HAP-1 (cell line): Measurements from ENCODE around the gene MAN1A1.

Source experiments
- DNase-seq, 2 experiments: peaks; one replicate each; pipeline ENCODE4 v3.0.0-alpha.2; 2016 to 2020; ENCODE audit warnings: low spot score in 2 of 2
- H3K27me3 ChIP-seq: fragments of 250-450 bp; sonication (Bioruptor Pico); 2 replicates; pipeline ENCODE4 v1.5.1; 2020; ENCODE audit warnings: low read depth, mild to moderate bottlenecking, moderate library complexity
- H3K36me3 ChIP-seq: fragments of 250-450 bp; sonication (Bioruptor Pico); replicated peaks from 2 replicates; pipeline ENCODE4 v1.5.1; 2020; ENCODE audit warnings: mild to moderate bottlenecking
- H3K4me1 ChIP-seq: fragments of 250-450 bp; sonication (Bioruptor Pico); 2 replicates; pipeline ENCODE4 v1.5.1; 2020; ENCODE audit warnings: mild to moderate bottlenecking
- H3K4me3 ChIP-seq: fragments of 250-450 bp; sonication (Bioruptor Pico); 2 replicates; pipeline ENCODE4 v1.5.1; 2020; ENCODE audit warnings: mild to moderate bottlenecking, moderate library complexity
- H3K9me3 ChIP-seq: fragments of 250-450 bp; sonication (Bioruptor Pico); 2 replicates; pipeline ENCODE4 v1.5.1; 2020; ENCODE audit warnings: mild to moderate bottlenecking, moderate library complexity
- in situ Hi-C: fragments of 300-500 bp; cut with MboI; formaldehyde crosslinking; loops from 3 replicates; pipeline ENCODE4 v1.14.3; 2020; ENCODE audit warnings: low sequenced_read_pairs, inconsistent platforms, mixed read lengths

MAN1A1 gene

DNA sequence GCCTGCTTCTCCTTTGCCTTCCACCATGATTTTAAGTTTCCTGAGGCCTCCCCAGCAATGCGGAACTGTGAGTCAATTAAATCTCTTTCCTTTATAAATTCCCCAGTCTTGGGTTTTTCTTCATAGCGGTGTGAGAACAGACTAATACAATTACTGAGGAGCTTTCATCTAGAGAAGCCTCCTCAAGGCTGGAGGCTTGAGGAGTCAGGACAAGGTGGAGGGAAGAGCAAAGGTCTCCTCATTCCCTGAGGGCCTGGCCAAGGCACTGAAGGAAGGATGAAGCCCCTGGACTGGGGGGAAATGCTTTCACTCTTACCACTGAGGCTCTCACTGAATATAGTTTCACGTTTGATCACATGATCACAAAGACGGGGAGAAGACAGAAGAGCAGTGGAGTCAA is 118.2 kb downstream of the MAN1A1 start:
- no peak for DNase-seq
- Histone ChIP-seq H3K4me1 (no peaks in the 10 kb centered on the region), H3K36me3 (no peaks in the 10 kb centered on the region), H3K27me3 (no peaks in the 10 kb centered on the region), H3K4me3 (no peak overlapping the region), H3K9me3 (no peaks in the 10 kb centered on the region)
- in situ Hi-C loops: no loop called here

DNA sequence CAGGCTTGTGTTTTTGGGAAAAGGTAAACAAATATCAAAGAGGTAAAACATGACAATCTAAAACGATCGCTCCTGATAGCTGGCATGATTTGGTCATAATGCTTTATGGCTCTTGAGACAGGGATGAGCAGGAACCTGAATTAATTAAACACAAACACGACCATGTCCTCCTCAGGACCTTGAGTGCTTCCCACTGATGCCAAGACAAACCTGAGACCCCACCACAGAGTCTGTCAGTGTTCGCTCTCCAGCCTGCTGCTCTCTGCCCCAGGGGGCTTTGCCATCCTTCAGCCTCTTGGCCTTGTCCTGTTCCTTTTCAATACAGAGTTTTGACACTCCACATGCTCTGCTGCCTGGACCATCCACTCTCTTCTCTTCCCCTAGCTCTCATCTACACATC is 119.4 kb downstream of the MAN1A1 start:
- in situ Hi-C loops: no loop called here
- Histone ChIP-seq H3K9me3 (no peaks in the 10 kb centered on the region), H3K4me1 (no peaks in the 10 kb centered on the region), H3K36me3 (no peaks in the 10 kb centered on the region), H3K27me3 (no peaks in the 10 kb centered on the region), H3K4me3 (no peak overlapping the region)
- DNase-seq: no peak

DNA sequence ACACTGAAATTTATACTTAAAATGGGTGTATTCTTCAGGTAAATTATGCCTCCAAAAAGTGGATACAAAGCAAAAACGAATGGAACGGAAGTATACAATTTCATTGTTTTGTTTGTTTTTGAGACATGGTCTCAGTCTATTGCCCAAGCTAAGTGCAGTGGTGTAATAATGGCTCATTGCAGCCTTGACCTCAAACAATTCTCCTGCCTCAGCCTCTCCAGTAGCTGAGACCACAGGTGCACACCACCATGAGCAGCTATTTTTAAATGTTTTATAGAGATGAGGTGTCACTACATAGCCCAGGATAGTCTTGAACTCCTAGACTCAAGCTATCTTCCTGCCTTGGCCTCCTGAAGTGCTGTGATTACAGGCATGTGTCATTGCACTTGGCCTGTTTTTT is 122.2 kb downstream of the MAN1A1 start:
- Histone ChIP-seq H3K27me3 (no peaks in the 10 kb centered on the region), H3K9me3 (no peaks in the 10 kb centered on the region), H3K36me3 (no peaks in the 10 kb centered on the region), H3K4me3 (no peak overlapping the region), H3K4me1 (no peaks in the 10 kb centered on the region)
- in situ Hi-C loops: no loop called here
- no peak for DNase-seq

DNA sequence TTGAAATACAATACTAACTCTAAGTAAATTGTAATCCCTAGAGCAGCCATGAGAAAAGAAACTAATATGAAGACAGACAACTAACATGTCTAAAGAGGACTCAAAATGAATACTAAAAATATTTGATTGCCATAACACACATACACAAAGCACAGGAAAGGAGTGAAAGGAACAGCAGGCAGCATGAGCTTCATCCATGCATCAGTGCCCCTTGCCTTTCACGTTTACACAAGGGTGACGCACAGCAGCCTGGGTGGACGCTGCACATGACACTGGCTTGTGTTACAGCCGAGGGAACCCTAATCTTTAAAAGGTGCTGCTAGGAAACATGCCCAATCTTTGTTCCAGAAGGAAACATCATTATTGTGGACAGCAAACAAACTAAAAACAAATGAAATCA is 123.5 kb downstream of the MAN1A1 start:
- Histone ChIP-seq H3K9me3 (no peaks in the 10 kb centered on the region), H3K4me3 (no peak overlapping the region), H3K36me3 (no peaks in the 10 kb centered on the region), H3K27me3 (no peaks in the 10 kb centered on the region), H3K4me1 (no peaks in the 10 kb centered on the region)
- DNase-seq: no peak
- in situ Hi-C loops: no loop called here

DNA sequence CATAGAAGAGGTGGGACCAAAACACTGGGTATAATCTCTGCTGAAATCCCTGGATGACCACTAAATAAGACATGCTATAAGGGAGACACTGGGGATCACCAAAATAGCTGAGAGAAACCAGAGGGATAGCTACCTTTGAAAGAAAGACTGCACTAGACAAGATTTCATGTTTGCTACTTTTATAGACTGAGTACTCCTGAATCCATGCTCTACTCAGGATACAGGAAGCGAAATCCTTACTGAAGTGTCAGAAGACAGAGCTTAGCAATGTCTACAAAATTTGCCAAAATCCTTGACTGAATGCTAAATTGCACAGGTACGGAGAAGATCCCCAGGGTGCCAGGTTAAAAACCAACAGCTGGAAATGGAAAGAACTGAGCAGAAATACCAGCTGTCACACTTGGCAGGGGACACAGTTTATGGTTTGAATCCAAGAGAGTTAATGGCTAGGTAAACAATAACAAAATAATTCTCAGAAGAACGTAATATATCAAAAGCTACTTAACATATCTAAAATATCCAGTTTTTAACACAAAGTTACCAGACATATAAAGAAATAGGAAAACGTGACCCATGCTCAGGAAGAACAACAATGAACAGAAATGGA is 125.4 kb downstream of the MAN1A1 start:
- in situ Hi-C loops: no loop called here
- Histone ChIP-seq H3K36me3 (no peaks in the 10 kb centered on the region), H3K4me1 (no peaks in the 10 kb centered on the region)

DNA sequence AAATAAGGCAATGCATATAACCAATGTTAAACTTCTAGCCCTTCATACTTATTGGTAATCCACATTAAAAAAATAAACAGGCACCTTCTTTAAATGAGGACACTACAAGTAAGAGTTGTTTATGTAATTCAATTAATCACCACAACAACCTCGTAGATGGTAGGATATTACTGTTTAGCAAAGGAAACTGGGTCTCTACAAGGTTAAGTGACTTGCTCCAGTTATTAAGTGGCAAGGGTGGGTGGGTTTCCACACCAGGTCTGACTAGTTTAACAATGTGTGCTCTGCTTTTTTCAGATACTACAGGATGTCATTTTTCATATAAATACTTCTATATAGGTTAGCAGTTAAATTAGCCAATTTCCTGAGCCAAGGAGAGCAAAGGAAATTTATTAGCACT is 129.1 kb downstream of the MAN1A1 start:
- no peak overlapping the region for H3K4me3 ChIP-seq
- H3K27me3 ChIP-seq: no peaks in the 10 kb centered on the region
- H3K4me1 ChIP-seq: no peaks in the 10 kb centered on the region
- no peaks in the 10 kb centered on the region for H3K9me3 ChIP-seq
- in situ Hi-C loops: no loop called here
- no peaks in the 10 kb centered on the region for H3K36me3 ChIP-seq
- no peak for DNase-seq

More for the DNA sequence above, 125.4 kb downstream of the MAN1A1 start:
- Histone ChIP-seq H3K9me3 (no peaks in the 10 kb centered on the region), H3K27me3 (no peaks in the 10 kb centered on the region), H3K4me3 (no peak overlapping the region)
- DNase-seq: no peak

DNA sequence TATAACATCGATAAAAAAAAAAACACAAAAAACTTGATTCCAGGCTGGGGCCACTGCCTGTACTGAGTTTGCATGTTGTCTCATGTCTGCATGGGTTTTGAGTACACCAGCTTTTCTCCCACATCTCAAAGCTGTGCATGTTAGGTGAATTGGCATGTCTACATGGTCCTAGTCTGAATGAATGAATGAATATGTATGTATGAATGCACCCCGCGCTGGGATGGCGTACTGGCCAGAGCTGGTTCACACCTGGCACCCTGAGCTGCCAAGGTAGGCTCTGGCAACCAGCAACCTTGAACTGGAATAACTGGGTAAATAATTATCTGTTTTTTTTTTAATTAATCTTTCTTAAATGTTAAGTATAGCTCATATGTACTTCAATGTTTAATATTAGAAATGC is 131.0 kb downstream of the MAN1A1 start:
- no peaks in the 10 kb centered on the region for H3K9me3 ChIP-seq
- H3K36me3 ChIP-seq: no peaks in the 10 kb centered on the region
- DNase-seq: no peak
- in situ Hi-C loops: no loop called here
- H3K4me3 ChIP-seq: no peak overlapping the region
- no peaks in the 10 kb centered on the region for H3K27me3 ChIP-seq
- no peaks in the 10 kb centered on the region for H3K4me1 ChIP-seq

DNA sequence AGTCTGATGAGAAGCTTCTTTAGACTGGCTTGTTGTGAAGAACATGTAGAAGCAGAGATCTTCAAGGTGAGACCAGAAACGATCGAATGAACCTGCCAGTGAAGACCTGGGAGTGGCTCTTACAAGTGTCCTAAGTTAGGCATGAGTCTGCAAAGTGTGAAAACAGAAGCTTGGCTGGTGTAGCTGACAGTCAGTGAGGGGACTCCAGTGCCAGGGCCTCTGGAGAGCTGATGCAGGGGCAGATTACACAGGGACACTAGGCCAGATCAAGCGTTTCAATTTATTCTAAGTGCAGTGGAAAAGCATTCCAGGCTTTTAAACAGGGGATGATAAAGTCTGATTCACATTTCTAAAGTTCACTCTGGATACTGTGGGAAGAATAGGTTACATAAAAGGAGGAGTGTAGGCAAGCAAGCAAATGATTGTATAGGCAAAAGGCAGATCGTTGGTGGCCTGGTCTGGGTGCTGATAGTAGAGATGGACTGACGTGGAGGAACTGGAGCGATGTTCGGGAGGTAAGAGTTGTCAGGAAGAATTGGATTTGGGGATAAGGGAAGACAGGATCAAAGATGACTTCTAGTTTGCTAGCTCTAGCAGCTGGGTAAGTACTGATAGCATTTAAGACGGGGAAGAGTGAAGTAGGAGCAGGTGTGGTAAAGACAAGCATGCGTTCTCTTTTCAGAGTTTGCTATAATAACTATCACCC is 133.5 kb downstream of the MAN1A1 start:
- in situ Hi-C loops: no loop called here
- Histone ChIP-seq H3K27me3 (no peaks in the 10 kb centered on the region), H3K36me3 (no peaks in the 10 kb centered on the region), H3K9me3 (no peaks in the 10 kb centered on the region), H3K4me1 (no peaks in the 10 kb centered on the region), H3K4me3 (no peak overlapping the region)
- DNase-seq: no peak

DNA sequence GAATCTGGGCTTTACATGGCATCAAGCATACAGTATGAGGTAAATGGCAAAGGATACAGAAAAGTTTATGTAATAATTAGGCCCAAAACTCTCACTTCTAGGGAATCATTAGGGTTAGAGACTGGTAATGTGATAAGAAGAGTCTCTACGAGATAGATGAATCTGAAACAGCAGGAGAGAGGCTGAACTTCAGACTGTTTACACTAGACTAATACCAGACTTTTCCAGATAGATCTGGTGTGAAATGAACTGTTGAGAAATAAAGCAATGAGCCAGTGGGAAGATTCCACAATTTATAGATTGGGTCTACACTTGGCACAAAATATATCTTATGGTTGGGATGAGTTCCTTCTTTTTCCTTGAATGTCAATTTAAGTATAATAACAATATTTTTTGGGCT is 134.3 kb downstream of the MAN1A1 start:
- Histone ChIP-seq H3K27me3 (no peaks in the 10 kb centered on the region), H3K4me1 (no peaks in the 10 kb centered on the region), H3K36me3 (no peaks in the 10 kb centered on the region), H3K9me3 (no peaks in the 10 kb centered on the region), H3K4me3 (no peak overlapping the region)
- in situ Hi-C loops: no loop called here
- no peak for DNase-seq

DNA sequence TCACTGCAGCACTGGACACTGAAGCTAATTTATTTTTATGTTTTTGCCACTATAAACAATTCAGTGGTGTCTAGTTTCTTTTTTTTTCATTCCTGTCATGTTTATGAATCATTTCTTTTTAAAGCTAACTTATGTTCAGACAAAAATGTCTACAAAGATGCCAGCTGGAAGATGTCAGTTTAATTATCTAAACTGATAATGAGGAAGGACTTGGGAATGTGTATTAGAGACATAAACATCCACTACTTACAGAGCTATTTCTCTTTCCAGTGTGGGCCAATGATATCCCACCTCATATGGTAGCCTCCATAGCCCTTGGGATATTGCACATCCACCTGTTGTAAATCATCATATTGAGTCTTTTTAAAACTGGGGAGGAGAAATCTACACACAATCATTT is 139.0 kb downstream of the MAN1A1 start:
- Histone ChIP-seq H3K27me3 (no peaks in the 10 kb centered on the region), H3K4me1 (no peaks in the 10 kb centered on the region), H3K36me3 (no peaks in the 10 kb centered on the region), H3K9me3 (no peaks in the 10 kb centered on the region), H3K4me3 (no peak overlapping the region)
- DNase-seq: no peak
- in situ Hi-C loops: no loop called here

DNA sequence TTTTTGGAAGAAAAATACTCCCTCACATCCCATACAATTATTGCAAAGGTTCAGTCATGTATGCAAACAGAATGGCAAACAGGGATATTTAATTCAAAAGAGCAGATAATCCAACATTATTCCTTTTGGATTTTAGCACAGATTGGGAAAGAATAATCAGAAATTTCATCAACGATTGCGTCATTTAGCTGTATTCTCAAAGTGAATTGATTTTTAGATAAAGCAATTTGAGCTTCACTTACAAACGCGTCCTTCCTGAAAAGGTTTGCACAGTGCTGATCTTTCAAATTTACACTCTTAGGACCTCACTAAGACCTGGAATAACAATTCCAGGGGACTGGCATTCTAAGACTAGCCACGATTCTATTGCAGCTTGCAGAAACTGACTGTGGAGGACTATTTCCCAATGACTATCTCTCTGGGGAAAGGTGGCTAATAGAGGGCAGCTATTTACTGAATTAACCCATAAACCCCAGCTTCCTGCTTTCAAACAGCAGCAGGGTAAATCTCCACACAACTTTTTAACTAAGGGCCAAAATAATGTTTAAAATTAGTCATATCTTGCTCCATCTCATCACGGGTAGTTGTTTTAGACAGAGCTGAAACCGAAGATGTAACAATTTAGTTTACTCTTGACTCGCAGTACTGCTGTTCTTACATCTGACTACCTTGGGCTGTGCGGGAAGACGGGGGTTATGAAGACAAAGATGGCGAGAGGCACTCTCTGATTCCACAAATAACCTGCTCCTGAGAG is 139.9 kb downstream of the MAN1A1 start:
- no peaks in the 10 kb centered on the region for H3K4me1 ChIP-seq
- no peaks in the 10 kb centered on the region for H3K27me3 ChIP-seq
- H3K36me3 ChIP-seq: no peaks in the 10 kb centered on the region
- in situ Hi-C loops: no loop called here
- H3K9me3 ChIP-seq: no peaks in the 10 kb centered on the region
- no peak for DNase-seq
- no peak overlapping the region for H3K4me3 ChIP-seq

DNA sequence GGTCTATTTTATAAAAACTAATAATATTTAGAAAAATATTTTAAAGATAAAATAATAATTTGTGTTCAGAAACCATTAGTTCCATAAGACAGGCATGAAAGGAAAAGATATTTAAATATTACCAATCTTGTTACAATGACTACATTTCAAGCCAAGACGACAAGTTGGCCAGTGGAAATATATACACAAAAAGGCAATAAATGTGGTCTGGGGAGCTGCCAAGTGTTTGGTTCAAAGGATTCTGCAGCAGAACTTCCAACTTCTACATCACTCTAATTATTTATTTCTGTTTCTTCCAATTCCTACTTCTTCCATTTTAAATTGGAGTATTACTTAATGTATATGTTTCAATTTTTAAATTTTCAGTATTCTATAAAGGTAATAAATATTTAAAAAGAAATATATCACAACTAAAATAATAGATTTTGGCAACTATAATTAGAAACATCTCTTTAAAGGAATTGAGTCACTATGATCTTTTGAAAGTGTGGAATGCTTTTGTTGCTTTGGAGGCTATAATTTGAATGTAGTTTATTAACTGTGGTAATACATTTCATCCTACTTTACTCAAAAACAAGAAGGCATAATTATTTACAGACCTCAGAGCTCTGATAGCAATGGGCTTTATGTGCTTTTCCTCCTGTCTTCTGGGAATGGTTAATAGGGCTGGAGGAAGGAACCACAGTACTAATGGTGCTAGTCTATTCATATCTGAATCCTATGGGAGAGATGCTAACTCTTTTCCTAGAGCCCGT is 141.4 kb downstream of the MAN1A1 start:
- in situ Hi-C loops: no loop called here
- Histone ChIP-seq H3K36me3 (no peaks in the 10 kb centered on the region), H3K4me3 (no peak overlapping the region), H3K9me3 (no peaks in the 10 kb centered on the region), H3K4me1 (no peaks in the 10 kb centered on the region), H3K27me3 (no peaks in the 10 kb centered on the region)
- no peak for DNase-seq

DNA sequence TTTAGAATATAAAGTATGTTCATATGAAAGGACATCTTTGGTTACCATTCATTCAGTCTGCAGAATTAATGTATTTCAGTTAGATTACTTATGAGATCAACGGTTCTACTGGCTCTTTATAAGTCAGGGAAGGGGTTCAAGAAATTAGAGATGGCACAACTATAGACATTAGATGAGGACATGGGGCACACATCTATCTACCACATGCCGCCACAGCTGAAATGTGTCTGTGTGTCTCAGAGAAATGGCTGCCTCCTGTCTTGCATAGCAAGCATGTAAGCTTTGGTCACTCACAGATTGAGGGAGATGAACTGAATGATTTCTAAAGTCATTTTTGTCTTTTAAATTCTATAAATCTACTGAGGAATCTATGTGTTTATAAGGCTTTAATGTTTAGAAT is 142.2 kb downstream of the MAN1A1 start:
- H3K4me1 ChIP-seq: no peaks in the 10 kb centered on the region
- no peaks in the 10 kb centered on the region for H3K27me3 ChIP-seq
- H3K36me3 ChIP-seq: no peaks in the 10 kb centered on the region
- in situ Hi-C loops: no loop called here
- no peaks in the 10 kb centered on the region for H3K9me3 ChIP-seq
- H3K4me3 ChIP-seq: no peak overlapping the region
- DNase-seq: no peak
